SIG-M5 treated with dmso at 0.1 percent for 504 hours (cell line): ENCODE results near the gene EVA1A.

Experiments
- DNase-seq: peaks from one replicate; lab custom pipeline; 2025; ENCODE audit not compliant: unreplicated experiment; lab: John Stamatoyannopoulos, UW

Gene EVA1A

DNA sequence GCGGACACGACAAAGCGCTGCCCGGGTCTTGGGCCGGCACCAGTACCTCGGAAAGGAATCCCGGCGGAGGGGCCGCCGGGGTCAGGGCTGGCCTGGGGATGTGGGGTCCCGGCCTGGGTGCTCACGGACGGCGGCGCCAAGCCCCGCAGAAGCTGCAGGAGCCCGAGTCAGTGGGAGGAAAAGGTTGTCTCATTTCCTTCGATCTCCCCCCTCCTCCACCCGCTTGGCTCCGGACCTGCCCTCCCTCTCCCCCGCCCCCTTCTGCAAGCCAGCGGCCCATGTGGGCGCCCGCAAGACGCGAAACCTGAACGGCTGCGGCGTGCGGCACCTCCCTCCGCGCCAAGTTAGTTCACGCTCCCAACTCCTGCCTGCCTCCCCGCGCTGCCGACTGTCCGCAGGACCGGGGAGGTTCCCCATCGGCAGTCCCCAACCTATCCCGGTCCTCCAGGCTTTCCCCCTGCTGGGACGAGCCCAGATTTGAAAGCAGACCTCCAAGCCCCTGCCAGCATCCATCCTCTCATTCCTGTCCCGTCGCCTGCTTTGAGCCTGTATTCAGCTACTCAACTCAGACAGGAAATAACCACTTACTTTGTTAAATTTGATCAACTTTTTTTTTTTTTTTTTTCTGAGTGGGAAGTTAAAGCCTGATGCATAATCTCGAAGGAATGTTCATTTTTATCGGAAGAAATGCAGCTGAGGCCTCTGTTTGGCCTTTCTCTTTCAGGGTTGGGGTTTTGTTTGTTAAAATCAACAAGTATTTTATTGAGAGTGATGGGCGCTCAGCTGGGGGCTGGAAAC, at the start of gene EVA1A:
TSS of gene EVA1A (minus strand) at position 172 of the 798 bp plus-strand sequence. CDS start 42,799 bp downstream, outside the sequence.
- no peak for DNase-seq

GRCh38 chr2:75609937-75610508, 49.3 kb upstream of the EVA1A start:
- no peak for DNase-seq

GRCh38 chr2:75609334-75609689, 48.6 kb upstream of the EVA1A start:
- no peak for DNase-seq

GRCh38 chr2:75608684-75609333, 48.1 kb upstream of the EVA1A start:
- DNase-seq, result peak; percentile 33

DNA sequence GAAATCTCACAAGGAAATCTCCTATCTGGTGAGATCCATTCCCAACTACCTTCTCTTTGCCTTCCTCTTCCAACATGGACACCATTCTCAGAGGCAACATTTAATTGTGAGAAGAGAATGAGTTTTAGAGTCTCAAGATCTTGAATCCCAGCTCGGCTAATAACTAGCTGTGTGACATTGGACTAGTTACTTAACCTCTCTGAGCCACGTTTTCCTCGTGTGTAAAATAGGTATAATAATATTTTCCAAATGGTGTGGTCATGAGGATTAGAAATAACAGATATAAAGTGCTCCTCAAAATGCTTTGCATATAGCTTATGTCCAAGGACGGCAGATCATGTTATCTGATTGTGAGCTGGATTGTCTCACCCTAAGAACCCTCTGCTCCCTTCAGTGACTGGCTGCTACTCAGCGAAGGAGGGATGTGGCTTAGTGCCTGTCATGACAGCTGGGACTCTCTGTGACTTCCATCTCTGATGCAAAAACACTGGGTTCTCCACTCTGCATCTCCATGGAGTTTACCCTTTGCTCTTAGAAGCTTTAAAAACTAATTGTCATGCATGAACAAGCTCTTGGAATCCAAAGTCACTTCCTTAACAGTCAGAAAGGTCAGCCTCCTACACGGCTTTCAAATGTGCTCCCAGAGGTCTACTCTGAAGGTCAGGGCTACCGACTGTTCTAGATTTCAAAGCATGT, 47.4 kb upstream of the EVA1A start:
- DNase-seq, result no peak

- no peak for DNase-seq
Observed at GRCh38 chr2:75607400-75607798, 46.7 kb upstream of the EVA1A start.

DNA sequence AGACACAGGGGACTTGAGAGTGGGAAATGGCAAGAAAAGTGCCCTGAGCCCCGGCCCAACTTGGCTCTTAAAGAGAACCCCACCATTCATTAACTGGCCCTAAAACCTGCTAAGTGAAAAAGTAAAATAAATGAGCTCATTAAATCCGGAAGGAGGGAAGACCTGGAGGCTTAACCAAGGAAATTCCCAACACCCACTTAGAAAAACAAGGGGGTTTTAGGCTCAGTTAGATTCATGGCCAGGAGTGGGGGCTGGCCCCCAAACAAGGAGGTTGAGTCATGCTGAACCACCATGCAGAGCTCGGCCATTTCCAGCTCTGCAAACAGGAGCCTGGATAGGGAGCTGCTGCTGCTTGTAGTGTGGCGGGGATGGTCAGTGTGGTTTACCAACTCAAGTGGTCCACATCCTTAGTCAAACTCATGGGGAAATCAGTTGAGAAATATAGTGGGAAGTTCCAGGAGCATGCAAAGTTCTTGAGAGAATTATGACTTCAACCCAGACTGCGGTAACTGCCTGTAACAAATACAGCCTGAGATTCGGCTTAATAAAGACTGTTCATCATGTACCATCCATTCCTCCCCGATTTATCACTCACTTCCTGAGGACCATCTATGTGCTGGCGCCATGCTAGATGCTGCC, 46.1 kb upstream of the EVA1A start:
- no peak for DNase-seq

GRCh38 chr2:75605770-75606529, 45.2 kb upstream of the EVA1A start:
- no peak for DNase-seq

- no peak for DNase-seq
Observed at GRCh38 chr2:75604484-75604883, 43.7 kb upstream of the EVA1A start.

DNA sequence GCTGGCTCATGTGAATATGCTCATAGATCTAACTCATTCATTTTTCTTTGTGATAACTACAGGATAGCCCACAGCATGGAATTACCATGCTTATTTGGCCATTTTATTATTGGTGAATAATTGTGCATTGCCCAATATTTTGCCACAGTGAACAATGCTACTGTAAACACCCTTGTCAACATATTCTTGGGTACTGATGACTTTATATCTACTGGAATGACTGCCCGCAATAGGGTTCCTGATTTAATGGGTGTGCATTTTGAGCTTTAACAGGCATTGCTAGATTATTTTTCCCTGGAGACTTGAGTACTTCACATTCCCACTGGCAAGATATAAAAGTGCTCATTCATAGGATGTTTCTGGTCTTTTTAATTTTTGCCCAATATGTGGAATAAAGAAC, 42.7 kb upstream of the EVA1A start:
- no peak for DNase-seq

- DNase-seq, result no peak
Observed at GRCh38 chr2:75602724-75603342, 42.1 kb upstream of the EVA1A start.

DNA sequence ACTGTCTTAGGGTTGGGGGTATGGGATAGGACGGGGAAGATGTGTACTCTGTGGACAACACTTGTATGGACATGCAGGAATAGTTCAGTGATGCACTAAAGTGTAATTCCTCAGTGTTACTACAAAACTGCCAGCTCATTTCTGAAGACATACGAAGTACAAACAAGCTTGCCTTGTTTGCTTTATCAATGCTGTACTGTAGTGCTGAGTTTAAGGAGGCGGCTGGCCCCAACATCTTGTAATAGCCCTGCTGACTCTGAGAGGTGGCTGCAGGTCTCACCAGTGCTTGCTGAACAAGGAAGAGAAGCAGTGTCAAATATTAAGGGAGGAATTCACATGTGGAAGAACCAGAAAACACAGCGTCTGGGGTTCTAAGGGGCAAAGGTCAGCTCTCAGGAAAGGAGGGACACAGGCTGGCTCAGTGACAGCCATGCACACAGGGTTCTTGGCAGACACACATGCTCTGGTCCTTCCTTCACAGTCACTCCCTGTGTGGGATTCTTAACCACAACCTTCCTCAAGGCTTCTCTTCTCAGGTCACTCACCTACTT, 39.8 kb upstream of the EVA1A start:
- no peak for DNase-seq

GRCh38 chr2:75598589-75599155, 37.9 kb upstream of the EVA1A start:
- DNase-seq, result no peak

GRCh38 chr2:75597949-75598348, 37.2 kb upstream of the EVA1A start:
- no peak for DNase-seq

DNA sequence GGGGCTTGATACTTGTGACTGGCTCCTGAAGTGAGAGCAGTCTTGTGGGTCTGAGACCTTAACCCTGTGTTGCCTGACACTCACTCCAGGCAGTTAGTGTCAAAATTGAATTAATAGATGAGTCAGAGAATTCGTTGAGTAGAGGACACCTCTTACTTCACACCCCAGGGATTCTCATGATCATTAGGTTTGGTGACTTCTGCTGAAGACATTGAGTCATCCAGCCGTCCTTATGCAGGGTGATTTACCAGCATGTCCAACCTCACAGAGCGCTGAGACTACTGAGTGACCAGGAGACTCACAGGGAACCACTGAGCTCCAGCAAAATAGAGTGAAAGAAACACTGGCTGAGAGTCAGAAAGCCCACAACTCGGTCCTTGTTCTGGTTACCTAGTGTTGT, 36.0 kb upstream of the EVA1A start:
- DNase-seq, result no peak

- DNase-seq, result no peak
Observed at GRCh38 chr2:75595541-75596395, 35.0 kb upstream of the EVA1A start.

- no peak for DNase-seq
Observed at GRCh38 chr2:75594596-75594995, 33.9 kb upstream of the EVA1A start.

- DNase-seq, result no peak
Observed at GRCh38 chr2:75592888-75593287, 32.1 kb upstream of the EVA1A start.
